Uterus (tissue), 2 donors: ENCODE results near the gene MIPEP.

Experiments
- POLR2A ChIP-seq, 2 donors: fragments of 450-650 bp; IDR thresholded peaks; one replicate each; pipeline ENCODE4 v1.6.1; 2016; ENCODE audit warnings: antibody characterized with exemption in 2 of 2, mild to moderate bottlenecking in 1 of 2, moderate library complexity in 1 of 2
- TF ChIP-seq, protein P1 (sequence below), 4 experiments: fragments of 200-600 bp in 2 of 4; fragments of 450-650 bp in 2 of 4; sonication (generic) in 2 of 4; IDR thresholded peaks; one replicate each; pipeline ENCODE4 v1.5.1; 2016 to 2019; ENCODE audit warnings: antibody characterized with exemption in 4 of 4, mild to moderate bottlenecking in 2 of 4, moderate library complexity in 1 of 4

- TF ChIP-seq, protein P1, sequence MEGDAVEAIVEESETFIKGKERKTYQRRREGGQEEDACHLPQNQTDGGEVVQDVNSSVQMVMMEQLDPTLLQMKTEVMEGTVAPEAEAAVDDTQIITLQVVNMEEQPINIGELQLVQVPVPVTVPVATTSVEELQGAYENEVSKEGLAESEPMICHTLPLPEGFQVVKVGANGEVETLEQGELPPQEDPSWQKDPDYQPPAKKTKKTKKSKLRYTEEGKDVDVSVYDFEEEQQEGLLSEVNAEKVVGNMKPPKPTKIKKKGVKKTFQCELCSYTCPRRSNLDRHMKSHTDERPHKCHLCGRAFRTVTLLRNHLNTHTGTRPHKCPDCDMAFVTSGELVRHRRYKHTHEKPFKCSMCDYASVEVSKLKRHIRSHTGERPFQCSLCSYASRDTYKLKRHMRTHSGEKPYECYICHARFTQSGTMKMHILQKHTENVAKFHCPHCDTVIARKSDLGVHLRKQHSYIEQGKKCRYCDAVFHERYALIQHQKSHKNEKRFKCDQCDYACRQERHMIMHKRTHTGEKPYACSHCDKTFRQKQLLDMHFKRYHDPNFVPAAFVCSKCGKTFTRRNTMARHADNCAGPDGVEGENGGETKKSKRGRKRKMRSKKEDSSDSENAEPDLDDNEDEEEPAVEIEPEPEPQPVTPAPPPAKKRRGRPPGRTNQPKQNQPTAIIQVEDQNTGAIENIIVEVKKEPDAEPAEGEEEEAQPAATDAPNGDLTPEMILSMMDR (IDR thresholded peaks at IDR 0.05), result no peak
- no peak for TF ChIP-seq POLR2A (IDR thresholded peaks at IDR 0.05)
These were observed 160.4 kb downstream of the MIPEP start for GRCh38 chr13:23728807-23729206.
